CD4-positive, alpha-beta T cell (primary cell): ENCODE results near the gene IKZF1. TPM values are rescaled to one million over a fixed set of nuclear protein-coding genes. Genes with fewer than 3 reads are reported as not detected.
A peak's percentile ranks its signal among the peaks of the same experiment; 100 is the strongest.

ENCODE experiments used
- ATAC-seq: fragments of 200-7000 bp; cut with Tn5 transposase; one replicate; pipeline ENCODE4 v1.10.0; 2022; ENCODE audit warnings: mild to moderate bottlenecking; ENCODE audit not compliant: poor library complexity
- CTCF ChIA-PET: fragments of 350-600 bp; sonication (Branson Sonifier 250); formaldehyde crosslinking; loops from one replicate; lab custom pipeline; 2021; ENCODE audit warnings: antibody characterized with exemption, inconsistent platforms; lab: Charles Lee
- POLR2A ChIA-PET: fragments of 350-600 bp; sonication (Branson Sonifier 250); formaldehyde crosslinking; loops from one replicate; lab custom pipeline; 2021; ENCODE audit warnings: antibody characterized with exemption, inconsistent platforms; lab: Charles Lee
- DNase-seq, 14 experiments: peaks; one replicate each; pipeline ENCODE4 v3.0.0-alpha.2; 2013 to 2020; ENCODE audit warnings: mixed read lengths in 2 of 14
- H3K27ac ChIP-seq, 2 donors: one replicate each; pipeline versions ENCODE4 v1.5.1 to v1.7.0; 2013; ENCODE audit warnings: low read length in 2 of 2, low read depth in 1 of 2, mild to moderate bottlenecking in 1 of 2
- H3K27me3 ChIP-seq, 2 experiments: 1 replicate in 1 of 2; 2 replicates in 1 of 2; pipeline versions ENCODE4 v1.6.1 to v1.7.0; 2013; ENCODE audit warnings: low read length in 2 of 2, control low read depth in 1 of 2, mild to moderate bottlenecking in 1 of 2, moderate library complexity in 1 of 2; ENCODE audit not compliant: insufficient read depth in 2 of 2, control insufficient read depth in 1 of 2
- H3K36me3 ChIP-seq: one replicate; pipeline ENCODE4 v1.6.1; 2013; ENCODE audit warnings: low read length, control low read depth; ENCODE audit not compliant: insufficient read depth
- H3K4me1 ChIP-seq: one replicate; pipeline ENCODE4 v1.6.1; 2013; ENCODE audit warnings: low read length, control low read depth; ENCODE audit not compliant: insufficient read depth
- H3K4me3 ChIP-seq: one replicate; pipeline ENCODE4 v1.5.1; 2013; ENCODE audit warnings: mild to moderate bottlenecking, low read length, moderate library complexity
- H3K9me3 ChIP-seq, 2 experiments: 1 replicate in 1 of 2; 2 replicates in 1 of 2; pipeline versions ENCODE4 v1.6.1 to v1.7.0; 2013; ENCODE audit warnings: low read length in 2 of 2, mild to moderate bottlenecking in 2 of 2, control low read depth in 1 of 2, moderate library complexity in 1 of 2; ENCODE audit not compliant: control insufficient read depth in 1 of 2, insufficient read depth in 1 of 2
- H3K27ac Mint-ChIP-seq: one replicate; pipeline ENCODE4 v1.8.0; 2020; ENCODE audit warnings: mixed read lengths
- H3K27me3 Mint-ChIP-seq: one replicate; pipeline ENCODE4 v1.8.0; 2021; ENCODE audit warnings: mixed read lengths
- H3K36me3 Mint-ChIP-seq: one replicate; pipeline ENCODE4 v1.8.0; 2021; ENCODE audit warnings: low read depth, mixed read lengths
- H3K4me1 Mint-ChIP-seq: one replicate; pipeline ENCODE4 v1.8.0; 2021; ENCODE audit warnings: low read depth, mixed read lengths
- H3K4me3 Mint-ChIP-seq: one replicate; pipeline ENCODE4 v1.8.0; 2020; ENCODE audit warnings: mild to moderate bottlenecking, mixed read lengths
- H3K9me3 Mint-ChIP-seq: one replicate; pipeline ENCODE4 v1.8.0; 2020; ENCODE audit warnings: mixed read lengths
- CTCF ChIP-seq: fragments of 200-600 bp; IDR thresholded peaks from one replicate; pipeline ENCODE4 v1.8.0; 2022; ENCODE audit warnings: antibody characterized with exemption, mild to moderate bottlenecking
- intact Hi-C, 2 experiments: fragments of 100-400 bp; cut with DNase I in 1 of 2; cut with micrococcal nuclease in 1 of 2; formaldehyde crosslinking; loops; one replicate each; pipeline versions ENCODE4 v1.15.1 to v1.9.0; 2023 to 2025; cut with DNase I, micrococcal nuclease
- total RNA-seq, 174 experiments: library from RNA in 2 of 174; stranded (reverse) in 2 of 174; gene quantifications; one replicate each; pipeline ENCODE4 v1.2.3 and lab custom pipeline; 2021 to 2026

The IKZF1 gene
- total RNA-seq, 2 experiments from 2014 or later, result 297 to 300 TPM

GRCh38 chr7:50341724-50342123 is 37.2 kb downstream of the IKZF1 start:
- no peaks in the 10 kb centered on the region for H3K27me3 Mint-ChIP-seq
- no peak for ATAC-seq
- Histone ChIP-seq H3K27ac (peak overlapping the region; percentile 76 to 78), H3K27me3 (no peaks in the 10 kb centered on the region), H3K4me3 (no peak overlapping the region), H3K4me1 (peaks cover 85% of the 10 kb centered on the region), H3K36me3 (peaks cover 53% of the 10 kb centered on the region), H3K9me3 (no peaks in the 10 kb centered on the region)
- ChIA-PET CTCF (interaction anchor here (0.7 to 2.2 kb wide), 10 partner anchors 10 to 136 kb away, joined by 3 to 9 read pairs (median 4); no protein-coding TSS in a partner anchor), POLR2A (interaction anchor here (0.5 to 43.3 kb wide), 7 partner anchors 15 to 194 kb away, joined by 3 to 2111 read pairs (median 6); partner anchors contain the start of gene IKZF1)
- H3K4me1 Mint-ChIP-seq, result peaks cover 71% of the 10 kb centered on the region
- TF ChIP-seq CTCF, result no peak
- no peak overlapping the region for H3K27ac Mint-ChIP-seq
- H3K9me3 Mint-ChIP-seq, result no peaks in the 10 kb centered on the region
- intact Hi-C loops, result loop anchor here in 1 of 2 experiments (1.0 to 2.0 kb wide), 2 partner anchors 9 to 19 kb away; no protein-coding TSS in a partner anchor
- peaks cover 85% of the 10 kb centered on the region for H3K36me3 Mint-ChIP-seq
- H3K4me3 Mint-ChIP-seq, result peak overlapping the region; percentile 84
- peak in 3 of 14 experiments; percentile 57 to 66 (median 64) for DNase-seq

- Mint-ChIP-seq H3K4me1 (peaks cover 80% of the 10 kb centered on the region), H3K27me3 (no peaks in the 10 kb centered on the region), H3K4me3 (peak overlapping the region; percentile 84), H3K27ac (no peak overlapping the region), H3K36me3 (peaks cover 84% of the 10 kb centered on the region), H3K9me3 (no peaks in the 10 kb centered on the region)
- Histone ChIP-seq H3K9me3 (no peaks in the 10 kb centered on the region), H3K4me3 (peak overlapping the region; percentile 17), H3K36me3 (peaks cover 52% of the 10 kb centered on the region), H3K27ac (peak overlapping the region; percentile 76 to 78), H3K27me3 (no peaks in the 10 kb centered on the region), H3K4me1 (peaks cover 85% of the 10 kb centered on the region)
- DNase-seq (peak in 8 of 14 experiments; percentile 42 to 90 (median 70)), ATAC-seq (peak; percentile 54)
- POLR2A ChIA-PET, result interaction anchor here (0.7 to 43.3 kb wide), 8 partner anchors 14 to 138 kb away, joined by 3 to 2111 read pairs (median 4); partner anchors contain the start of gene IKZF1
- intact Hi-C loops, result loop anchor here in 1 of 2 experiments (1.0 to 2.0 kb wide), 2 partner anchors 8 to 18 kb away; no protein-coding TSS in a partner anchor
- CTCF ChIA-PET, result interaction anchor here (0.8 to 2.2 kb wide), 10 partner anchors 9 to 137 kb away, joined by 3 to 9 read pairs (median 4); no protein-coding TSS in a partner anchor
- no peak for TF ChIP-seq CTCF
These were observed 38.1 kb downstream of the IKZF1 start for GRCh38 chr7:50342616-50343114.

- TF ChIP-seq CTCF, result no peak
- ChIA-PET POLR2A (interaction anchor here (0.9 to 43.3 kb wide), 13 partner anchors 1 to 180 kb away, joined by 3 to 2111 read pairs (median 5); partner anchors contain the start of gene IKZF1), CTCF (interaction anchor here (1.0 to 2.7 kb wide), 12 partner anchors 8 to 141 kb away, joined by 3 to 12 read pairs (median 4); no protein-coding TSS in a partner anchor)
- DNase-seq (no peak), ATAC-seq (no peak)
- H3K4me3 Mint-ChIP-seq, result peak overlapping the region; percentile 90
- H3K4me3 ChIP-seq, result peak overlapping the region; percentile 2
- H3K27me3 ChIP-seq, result no peaks in the 10 kb centered on the region
- intact Hi-C loops, result loop anchor here (1.0 to 2.0 kb wide), 2 partner anchors 9 to 42 kb away; partner anchors contain the start of gene IKZF1 (in 1 of the 2)
- peak overlapping the region; percentile 86 to 95 for H3K27ac ChIP-seq
- peaks cover 94% of the 10 kb centered on the region for H3K36me3 Mint-ChIP-seq
- no peaks in the 10 kb centered on the region for H3K27me3 Mint-ChIP-seq
- peaks cover 100% of the 10 kb centered on the region for H3K4me1 Mint-ChIP-seq
- H3K27ac Mint-ChIP-seq, result no peak overlapping the region
- peaks cover 69% of the 10 kb centered on the region for H3K36me3 ChIP-seq
- no peaks in the 10 kb centered on the region for H3K9me3 Mint-ChIP-seq
- H3K9me3 ChIP-seq, result no peaks in the 10 kb centered on the region
- peaks cover 89% of the 10 kb centered on the region for H3K4me1 ChIP-seq
These were observed 42.3 kb downstream of the IKZF1 start for GRCh38 chr7:50346545-50347497.
